Upper lobe of left lung (tissue), 4 donors: ENCODE data around the gene LRCH1.

Source experiments
- CTCF ChIP-seq, 6 experiments: fragments of 450-650 bp in 4 of 6; fragments of 200-600 bp in 2 of 6; sonication (generic) in 2 of 6; IDR thresholded peaks; one replicate each; pipeline ENCODE4 v1.5.1; 2016 to 2019; ENCODE audit warnings: antibody characterized with exemption in 6 of 6
- POLR2A ChIP-seq, 4 donors: fragments of 450-650 bp; IDR thresholded peaks; one replicate each; pipeline ENCODE4 v1.5.1; 2016 to 2017; ENCODE audit warnings: antibody characterized with exemption in 4 of 4, mild to moderate bottlenecking in 2 of 4
- POLR2AphosphoS5 ChIP-seq, 2 donors: sonication (generic); formaldehyde crosslinking; IDR thresholded peaks; one replicate each; pipeline ENCODE4 v1.5.1; 2017; ENCODE audit warnings: antibody characterized with exemption in 2 of 2

- TF ChIP-seq CTCF (IDR thresholded peaks at IDR 0.05) = no peak
- no peak for TF ChIP-seq POLR2A (IDR thresholded peaks at IDR 0.05)
- no peak for TF ChIP-seq POLR2AphosphoS5 (IDR thresholded peaks at IDR 0.05)
These were observed 71.4 kb downstream of the LRCH1 start for GRCh38 chr13:46624353-46624752.
